OCI-LY7 (cell line): ENCODE measurements around the gene PRAME.

ENCODE experiments used
- CTCF ChIP-seq: fragments of 200-600 bp; sonication (generic); conservative IDR thresholded peaks from 2 replicates; pipeline ENCODE4 v1.5.1; 2014; ENCODE audit warnings: mild to moderate bottlenecking, antibody characterized with exemption, low read length, moderate library complexity, mixed read lengths
- EZH2phosphoT487 ChIP-seq: fragments of 200-600 bp; sonication (generic); IDR thresholded peaks from 2 replicates; pipeline ENCODE4 v1.6.1; 2018; ENCODE audit warnings: low read depth, borderline replicate concordance, mild to moderate bottlenecking, mixed run types, antibody characterized with exemption, low read length, moderate library complexity, mixed read lengths

DNA sequence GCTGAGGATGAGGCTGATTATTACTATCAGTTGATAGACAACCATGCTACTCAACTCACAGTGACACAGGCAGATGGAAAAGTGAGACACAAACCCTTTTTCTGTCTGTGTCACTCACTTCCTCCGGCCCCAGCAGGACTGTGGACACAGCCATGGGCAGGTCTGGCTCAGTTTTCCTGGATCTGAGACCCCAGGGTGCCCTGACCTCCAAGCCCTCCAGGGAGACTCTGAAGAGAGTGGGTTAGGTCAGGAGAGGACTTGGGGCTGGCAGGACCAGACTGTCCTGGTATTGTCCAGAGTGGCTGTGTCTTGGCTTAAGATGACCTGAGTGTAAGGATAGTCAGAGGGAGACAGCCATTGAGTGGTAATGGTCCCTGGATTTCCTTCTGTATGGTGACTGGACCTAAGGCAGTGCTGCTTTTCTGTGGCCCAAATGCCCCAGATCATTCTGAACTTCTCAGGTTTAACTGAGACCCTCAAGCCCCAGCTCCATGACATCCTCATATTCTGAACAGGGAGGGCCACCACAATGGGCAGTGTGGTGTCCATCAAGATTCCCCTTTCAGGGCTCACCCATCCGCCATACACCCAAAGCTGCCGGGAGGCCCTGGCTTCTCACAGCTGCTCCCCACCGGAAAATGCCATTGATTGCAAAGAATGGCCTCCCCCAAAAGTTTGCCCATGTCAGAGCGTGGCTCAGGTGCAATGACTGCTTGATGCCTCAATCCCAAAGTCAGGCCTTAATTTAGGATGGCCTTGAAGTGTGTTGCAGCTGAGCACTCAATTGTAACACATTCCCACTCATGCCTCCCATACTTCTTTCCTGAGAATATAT is 36.2 kb upstream of the PRAME start:
- TF ChIP-seq CTCF (no peak), EZH2phosphoT487 (no peak)
